HG03064 (cell line): Measurements from ENCODE around the gene TSC22D4.

ENCODE experiments used
- ATAC-seq: cut with Tn5 transposase; IDR thresholded peaks from one replicate; pipeline ENCODE4 v1.9.1; 2021; ENCODE audit warnings: low read depth; ENCODE audit not compliant: unreplicated experiment

TSC22D4 gene

DNA sequence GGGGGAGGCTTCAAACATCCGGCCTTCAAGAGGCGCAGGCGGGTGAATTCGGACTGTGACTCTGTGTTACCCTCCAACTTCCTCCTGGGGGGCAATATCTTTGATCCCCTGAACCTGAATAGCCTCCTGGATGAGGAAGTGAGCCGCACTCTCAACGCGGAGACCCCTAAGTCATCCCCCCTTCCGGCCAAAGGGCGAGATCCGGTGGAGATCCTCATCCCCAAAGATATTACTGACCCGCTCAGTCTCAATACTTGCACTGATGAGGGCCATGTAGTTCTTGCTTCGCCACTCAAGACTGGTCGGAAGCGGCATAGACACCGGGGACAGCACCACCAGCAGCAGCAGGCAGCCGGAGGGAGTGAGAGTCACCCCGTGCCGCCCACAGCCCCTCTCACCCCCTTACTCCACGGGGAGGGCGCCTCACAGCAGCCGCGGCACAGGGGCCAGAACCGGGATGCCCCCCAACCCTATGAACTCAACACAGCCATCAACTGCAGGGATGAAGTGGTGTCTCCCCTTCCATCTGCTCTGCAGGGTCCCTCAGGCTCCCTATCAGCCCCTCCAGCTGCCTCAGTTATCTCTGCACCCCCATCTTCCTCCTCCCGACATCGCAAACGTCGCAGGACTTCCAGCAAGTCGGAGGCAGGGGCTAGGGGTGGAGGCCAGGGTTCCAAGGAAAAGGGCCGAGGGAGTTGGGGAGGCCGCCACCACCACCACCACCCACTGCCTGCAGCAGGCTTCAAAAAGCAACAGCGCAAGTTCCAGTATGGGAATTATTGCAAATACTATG lies 48.3 kb downstream of the TSC22D4 start:
- ATAC-seq: no peak

DNA sequence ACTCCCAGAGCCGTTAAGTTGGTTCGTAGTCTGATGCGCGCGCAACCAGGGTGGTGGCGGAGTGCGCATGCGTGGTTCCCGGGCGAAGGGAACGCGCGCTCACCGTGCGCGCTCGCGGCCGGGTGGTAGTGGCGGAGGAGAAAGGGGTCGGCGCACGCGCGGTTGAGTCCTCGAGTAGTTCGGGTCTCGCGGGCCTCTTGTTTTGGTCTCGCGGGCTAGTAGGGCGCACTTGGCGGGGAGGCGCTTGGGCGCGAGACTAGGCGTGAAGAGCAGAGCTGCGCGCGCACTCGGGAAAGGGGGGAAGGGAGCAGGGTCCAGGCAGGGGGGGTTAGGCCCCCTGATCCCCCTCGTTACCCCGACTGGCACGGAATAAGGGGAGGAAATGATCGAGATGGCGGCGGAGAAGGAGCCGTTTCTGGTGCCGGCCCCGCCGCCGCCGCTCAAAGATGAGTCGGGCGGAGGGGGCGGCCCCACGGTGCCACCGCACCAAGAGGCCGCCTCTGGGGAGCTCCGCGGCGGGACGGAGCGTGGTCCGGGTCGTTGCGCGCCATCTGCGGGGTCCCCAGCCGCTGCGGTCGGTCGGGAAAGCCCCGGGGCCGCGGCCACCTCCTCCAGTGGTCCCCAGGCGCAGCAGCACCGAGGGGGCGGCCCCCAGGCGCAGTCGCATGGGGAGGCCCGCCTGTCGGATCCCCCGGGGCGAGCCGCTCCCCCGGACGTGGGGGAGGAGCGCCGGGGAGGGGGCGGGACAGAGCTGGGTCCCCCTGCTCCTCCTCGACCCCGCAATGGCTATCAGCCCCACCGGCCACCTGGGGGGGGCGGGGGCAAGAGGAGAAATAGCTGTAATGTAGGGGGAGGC lies 49.1 kb downstream of the TSC22D4 start, which contains the start of gene MEPCE:
Gene MEPCE, plus strand, starts transcription at position 195 of the 856 bp plus-strand sequence. Its CDS starts 188 bp downstream, at position 383.
- no peak for ATAC-seq

GRCh38 chr7:100428967-100429636 lies 49.9 kb downstream of the TSC22D4 start:
- peak; percentile 39 for ATAC-seq

DNA sequence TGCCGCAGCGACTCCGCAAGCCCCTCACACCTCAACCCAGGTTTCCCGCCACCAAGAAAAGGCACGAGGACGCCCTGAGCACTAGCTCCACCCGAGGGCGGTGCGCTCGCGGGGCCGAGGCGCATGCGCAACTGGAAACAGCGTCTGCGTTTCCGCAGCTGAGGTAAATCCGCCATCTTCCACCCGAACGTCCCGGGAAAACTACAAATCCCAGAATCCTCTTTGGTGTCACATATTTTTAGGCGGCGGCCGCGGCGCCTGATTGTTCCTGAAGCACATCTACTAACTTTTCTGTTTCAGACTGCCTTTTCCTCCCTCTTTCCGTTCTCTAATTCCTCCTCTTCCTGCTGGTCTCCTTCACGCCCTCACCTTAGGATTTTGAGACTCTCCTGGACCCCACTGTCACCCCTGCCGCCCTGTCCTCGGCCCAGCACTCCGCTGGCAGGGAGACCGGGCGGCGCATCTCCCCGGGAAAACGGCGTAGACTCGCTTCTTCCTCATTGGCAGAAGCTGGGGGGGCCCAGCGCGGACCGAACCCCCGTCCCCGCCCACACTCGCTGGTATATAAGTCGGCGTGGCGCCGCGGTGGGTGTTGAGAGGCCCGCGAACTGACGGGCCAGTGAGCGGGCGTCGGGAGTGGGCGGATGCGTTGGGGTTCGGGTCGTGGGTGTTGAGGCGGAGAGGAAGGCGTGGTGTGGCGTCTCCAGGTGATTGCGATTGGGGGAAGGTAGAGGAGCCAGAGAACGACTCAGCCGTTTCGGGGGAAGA lies 50.6 kb downstream of the TSC22D4 start, which contains the start of gene ZCWPW1:
Gene ZCWPW1, minus strand, starts transcription at position 505 of the 768 bp plus-strand sequence. CDS start 8,054 bp downstream, outside the sequence.
- ATAC-seq: peak; percentile 42

DNA sequence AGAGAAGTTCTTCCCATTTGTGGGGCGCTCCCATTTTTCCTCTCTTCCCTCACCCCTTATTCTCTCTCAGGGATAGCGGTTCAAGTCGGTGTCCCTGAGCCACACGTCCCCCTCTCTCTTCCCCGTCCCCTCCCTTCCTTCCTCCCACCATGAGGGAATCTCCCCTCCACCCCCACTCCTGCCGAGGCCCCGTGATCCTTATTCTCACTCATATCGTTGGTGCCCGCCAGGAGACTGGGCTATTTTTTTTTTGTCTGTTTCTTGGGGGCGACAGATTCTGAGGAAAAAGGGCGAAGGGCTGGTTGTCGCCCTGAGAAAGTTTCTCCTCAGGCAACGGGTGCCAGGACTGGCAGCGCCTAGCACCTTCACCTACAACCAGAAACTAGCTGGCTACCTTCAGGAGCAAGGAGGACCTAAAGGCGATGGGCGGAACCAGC lies 51.2 kb downstream of the TSC22D4 start:
- no peak for ATAC-seq

DNA sequence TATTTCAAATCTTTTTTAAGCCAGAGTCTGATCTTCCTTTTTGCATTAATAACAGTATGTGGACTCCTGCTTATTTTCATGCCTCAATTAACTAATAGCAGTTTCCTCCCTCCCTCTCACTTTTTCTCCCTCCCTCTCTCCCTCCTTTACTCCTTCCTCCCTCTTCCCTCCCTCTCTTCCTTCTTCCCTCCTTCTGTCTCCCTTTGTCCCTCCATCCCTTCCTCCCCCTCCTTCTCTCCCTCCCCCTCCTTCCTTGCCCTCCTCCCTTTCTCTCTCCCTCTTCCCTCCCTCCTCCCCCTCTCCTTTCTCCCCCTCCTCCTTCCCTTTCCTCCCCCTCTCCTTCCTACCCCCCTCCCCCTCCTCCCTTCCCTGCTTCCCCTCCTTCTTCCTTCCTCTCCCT lies 52.5 kb downstream of the TSC22D4 start:
- ATAC-seq: no peak

- no peak for ATAC-seq
Measured at GRCh38 chr7:100425347-100425746, 53.7 kb downstream of the TSC22D4 start.

DNA sequence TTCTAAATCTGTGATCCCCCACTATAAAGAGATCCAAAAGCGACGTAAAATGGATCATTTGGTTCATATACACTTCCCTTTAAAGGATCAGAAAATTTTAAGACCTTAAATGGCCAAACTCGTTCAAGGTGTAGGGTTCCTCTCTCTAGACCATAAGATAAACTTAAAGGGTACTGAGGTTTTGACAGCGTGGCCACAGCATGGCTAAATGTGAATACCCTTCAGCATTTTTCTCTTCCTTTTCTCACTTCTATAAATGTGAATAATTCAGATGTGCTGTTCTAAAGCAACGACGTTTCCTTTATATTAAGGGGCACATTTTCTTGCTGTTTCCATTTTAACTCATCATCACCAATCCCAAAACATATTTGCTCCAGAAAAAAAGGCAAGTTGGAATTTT lies 55.7 kb downstream of the TSC22D4 start:
- no peak for ATAC-seq

DNA sequence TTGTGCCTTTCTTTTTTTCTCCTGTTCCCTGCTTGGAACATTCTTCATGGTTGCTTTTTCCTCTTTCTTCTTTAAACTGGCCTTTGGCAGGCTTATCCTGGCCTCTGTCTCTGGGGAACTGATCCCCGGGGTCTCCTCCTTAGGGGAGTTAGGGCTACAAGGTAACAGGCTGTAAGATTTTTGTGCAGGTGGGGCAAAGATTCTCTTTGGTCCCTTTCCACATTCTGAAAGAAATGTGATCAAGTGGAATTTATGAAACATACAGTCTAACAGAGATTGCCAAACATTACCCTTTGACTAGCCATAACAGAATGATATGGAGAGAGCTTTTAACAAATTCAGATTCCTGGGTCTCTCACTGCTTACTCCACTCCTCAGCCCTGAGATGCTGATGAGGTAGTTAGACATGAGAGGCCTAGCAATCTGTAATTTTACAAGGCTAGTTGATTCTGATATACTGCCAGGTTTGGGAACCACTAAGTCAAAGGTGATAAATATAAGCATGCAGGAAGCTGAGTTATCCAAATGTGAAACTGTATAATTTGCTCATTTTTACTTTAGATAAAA lies 59.3 kb downstream of the TSC22D4 start:
- ATAC-seq: no peak

- ATAC-seq: no peak
Measured at GRCh38 chr7:100418930-100419659, 59.9 kb downstream of the TSC22D4 start.
